Suprapubic skin (tissue), 4 donors: ENCODE results near the gene PDLIM3. TPM values are rescaled to one million over a fixed set of nuclear protein-coding genes. Genes with fewer than 3 reads are reported as not detected.
A peak's percentile ranks its signal among the peaks of the same experiment; 100 is the strongest.

Source experiments
- DNase-seq, 2 donors: peaks; one replicate each; pipeline ENCODE4 v3.0.0-alpha.2; 2019; ENCODE audit warnings: low spot score in 2 of 2
- H3K27ac ChIP-seq: fragments of 200-600 bp; sonication (generic); one replicate; pipeline ENCODE4 v1.5.1; 2019
- H3K27me3 ChIP-seq: fragments of 200-600 bp; sonication (generic); one replicate; pipeline ENCODE4 v1.5.1; 2019
- H3K36me3 ChIP-seq: fragments of 200-600 bp; sonication (generic); one replicate; pipeline ENCODE4 v1.5.1; 2019
- H3K4me1 ChIP-seq: fragments of 200-600 bp; sonication (generic); one replicate; pipeline ENCODE4 v1.5.1; 2019
- H3K4me3 ChIP-seq: fragments of 200-600 bp; sonication (generic); one replicate; pipeline ENCODE4 v1.5.1; 2019; ENCODE audit warnings: mild to moderate bottlenecking
- H3K9me3 ChIP-seq: fragments of 200-600 bp; sonication (generic); one replicate; pipeline ENCODE4 v1.5.1; 2019
- CTCF ChIP-seq, 2 donors: fragments of 200-600 bp in 1 of 2; fragments of 450-650 bp in 1 of 2; sonication (generic) in 1 of 2; IDR thresholded peaks; one replicate each; pipeline ENCODE4 v1.5.1; 2016 to 2019; ENCODE audit warnings: antibody characterized with exemption in 2 of 2, mild to moderate bottlenecking in 1 of 2, moderate library complexity in 1 of 2
- EP300 ChIP-seq: sonication (generic); formaldehyde crosslinking; IDR thresholded peaks from one replicate; pipeline ENCODE4 v1.6.1; 2017; ENCODE audit warnings: antibody characterized with exemption
- POLR2A ChIP-seq, 2 donors: fragments of 450-650 bp; IDR thresholded peaks; one replicate each; pipeline ENCODE4 v1.6.1; 2017; ENCODE audit warnings: antibody characterized with exemption in 2 of 2, mild to moderate bottlenecking in 2 of 2, moderate library complexity in 2 of 2
- POLR2AphosphoS5 ChIP-seq, 3 donors: sonication (generic); formaldehyde crosslinking; IDR thresholded peaks; one replicate each; pipeline ENCODE4 v1.6.1; 2017; ENCODE audit warnings: antibody characterized with exemption in 3 of 3
- WGBS: methylation state at CpG from one replicate; pipeline ENCODE4 v1.1.5; 2018; 5-methylcytosine and 5-hydroxymethylcytosine counted together
- total RNA-seq, 4 donors: library from RNA; depleted of rRNA; stranded (reverse); fragments of >200 nt; gene quantifications; one replicate each; pipeline ENCODE4 v1.1.0, GENCODE V29; 2016

The PDLIM3 gene
- total RNA-seq = 10 to 100 TPM; 13.9 to 31.4 (median 23.1) TPM

- Histone ChIP-seq H3K27me3 (peaks cover 15% of the 10 kb centered on the region), H3K27ac (peak within 1 kb of the TSS; percentile 86), H3K9me3 (no peaks in the 10 kb centered on the region), H3K4me1 (peaks cover 17% of the 10 kb centered on the region), H3K36me3 (no peaks in the 10 kb centered on the region), H3K4me3 (peak within 1 kb of the TSS; percentile 74)
- DNase-seq = peak in 1 of 2 donors; percentile 73
- TF ChIP-seq CTCF (IDR thresholded peaks at IDR 0.05) (no peak), POLR2A (IDR thresholded peaks at IDR 0.05) (peak in 1 of 2 donors; percentile 61), POLR2AphosphoS5 (IDR thresholded peaks at IDR 0.05) (peak in 1 of 3 donors; percentile 56), EP300 (no peak)
- 0% methylated on average over 12 of the region's 66 CpGs for WGBS
Measured at GRCh38 chr4:185534866-185535611, at the start of gene PDLIM3. Gene PDLIM3, minus strand, starts transcription at chr4:185535507. Its CDS starts 73 bp downstream, at chr4:185535434.

- 94% methylated on average over 1 of the region's 1 CpG for WGBS
- H3K27me3 ChIP-seq = peaks cover 6% of the 10 kb centered on the region
- no peaks in the 10 kb centered on the region for H3K9me3 ChIP-seq
- no peak overlapping the region for H3K4me3 ChIP-seq
- H3K4me1 ChIP-seq = peaks cover 12% of the 10 kb centered on the region
- no peak for DNase-seq
- H3K36me3 ChIP-seq = no peaks in the 10 kb centered on the region
- H3K27ac ChIP-seq = no peak overlapping the region
- no peak for TF ChIP-seq POLR2AphosphoS5 (IDR thresholded peaks at IDR 0.05)
- no peak for TF ChIP-seq POLR2A (IDR thresholded peaks at IDR 0.05)
- no peak for TF ChIP-seq EP300
- no peak for TF ChIP-seq CTCF (IDR thresholded peaks at IDR 0.05)
Measured at GRCh38 chr4:185583813-185584212, 48.5 kb upstream of the PDLIM3 start.

GRCh38 chr4:185582651-185583400 lies 47.5 kb upstream of the PDLIM3 start:
- 79% methylated on average over 7 of the region's 7 CpGs for WGBS
- no peak for DNase-seq

GRCh38 chr4:185580699-185581098 lies 45.4 kb upstream of the PDLIM3 start:
- whole genome bisulfite sequencing = 82% methylated on average over 9 of the region's 12 CpGs
- Histone ChIP-seq H3K4me3 (no peak overlapping the region), H3K9me3 (no peaks in the 10 kb centered on the region), H3K4me1 (no peaks in the 10 kb centered on the region), H3K36me3 (no peaks in the 10 kb centered on the region), H3K27ac (no peak overlapping the region), H3K27me3 (no peaks in the 10 kb centered on the region)
- DNase-seq = no peak
- TF ChIP-seq EP300 (no peak), POLR2AphosphoS5 (IDR thresholded peaks at IDR 0.05) (no peak), POLR2A (IDR thresholded peaks at IDR 0.05) (no peak), CTCF (IDR thresholded peaks at IDR 0.05) (no peak)

More at GRCh38 chr4:185582651-185583400, 47.5 kb upstream of the PDLIM3 start:
- TF ChIP-seq EP300 (no peak), POLR2AphosphoS5 (IDR thresholded peaks at IDR 0.05) (no peak), CTCF (IDR thresholded peaks at IDR 0.05) (no peak), POLR2A (IDR thresholded peaks at IDR 0.05) (no peak)
- Histone ChIP-seq H3K27ac (no peak overlapping the region), H3K9me3 (no peaks in the 10 kb centered on the region), H3K27me3 (peaks cover 2% of the 10 kb centered on the region), H3K4me3 (no peak overlapping the region), H3K4me1 (peaks cover 8% of the 10 kb centered on the region), H3K36me3 (no peaks in the 10 kb centered on the region)

GRCh38 chr4:185578284-185578683 lies 43.0 kb upstream of the PDLIM3 start:
- 78% methylated on average over 3 of the region's 3 CpGs for WGBS
- Histone ChIP-seq H3K36me3 (no peaks in the 10 kb centered on the region), H3K4me1 (peaks cover 5% of the 10 kb centered on the region), H3K27ac (no peak overlapping the region), H3K9me3 (no peaks in the 10 kb centered on the region), H3K4me3 (no peak overlapping the region), H3K27me3 (no peaks in the 10 kb centered on the region)
- DNase-seq = no peak
- TF ChIP-seq POLR2A (IDR thresholded peaks at IDR 0.05) = no peak
- TF ChIP-seq CTCF (IDR thresholded peaks at IDR 0.05) = no peak
- no peak for TF ChIP-seq POLR2AphosphoS5 (IDR thresholded peaks at IDR 0.05)
- TF ChIP-seq EP300 = no peak
